Measurements from ENCODE around the gene SMAD4. TPM values are rescaled to one million over a fixed set of nuclear protein-coding genes. Genes with fewer than 3 reads are reported as not detected.

The SMAD4 gene
- total and polyA plus RNA-seq, 7 donors = 16.4 to 143 (median 106) TPM

DNA sequence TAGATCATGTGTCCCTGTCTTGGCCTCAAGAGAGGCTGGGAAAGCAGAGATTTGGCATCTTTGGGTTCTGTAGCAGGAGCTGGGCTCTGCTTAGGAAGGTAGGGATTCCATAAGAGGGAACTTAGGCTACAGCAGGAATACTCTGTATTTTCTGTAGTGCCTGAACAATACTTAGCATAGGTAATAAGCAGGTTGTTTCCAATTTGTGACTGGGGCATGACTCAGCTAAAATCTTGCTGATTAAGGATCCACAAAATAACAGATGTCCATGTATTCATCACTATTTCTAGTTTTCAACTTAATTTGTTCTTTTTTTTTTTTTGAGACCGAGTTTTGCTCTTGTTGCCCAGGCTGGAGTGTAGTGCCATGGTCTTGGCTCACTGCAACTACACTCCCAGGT, 68.5 kb downstream of the SMAD4 start:
- DNase-seq = no peak
- no peaks in the 10 kb centered on the region for H3K27me3 ChIP-seq
- H3K4me1 ChIP-seq = peaks cover 0 to 24% (median 16%) of the 10 kb centered on the region in 4 donors
- WGBS, 2 donors = 90 to 98% methylated on average over 1 of the region's 1 CpG
- intact Hi-C loops (cut with DNase I) = no loop called here
- H3K36me3 ChIP-seq = no peaks in the 10 kb centered on the region
- H3K9me3 ChIP-seq = no peaks in the 10 kb centered on the region
- no peak overlapping the region for H3K4me3 ChIP-seq
- peak overlapping the region in 3 of 4 donors; percentile 45 to 75 (median 73) for H3K27ac ChIP-seq
- TF ChIP-seq POLR2A (IDR thresholded peaks at IDR 0.05) (no peak), EP300 (IDR thresholded peaks at IDR 0.05) (no peak), POLR2AphosphoS5 (IDR thresholded peaks at IDR 0.05) (no peak)
- TF ChIP-seq, protein P1, sequence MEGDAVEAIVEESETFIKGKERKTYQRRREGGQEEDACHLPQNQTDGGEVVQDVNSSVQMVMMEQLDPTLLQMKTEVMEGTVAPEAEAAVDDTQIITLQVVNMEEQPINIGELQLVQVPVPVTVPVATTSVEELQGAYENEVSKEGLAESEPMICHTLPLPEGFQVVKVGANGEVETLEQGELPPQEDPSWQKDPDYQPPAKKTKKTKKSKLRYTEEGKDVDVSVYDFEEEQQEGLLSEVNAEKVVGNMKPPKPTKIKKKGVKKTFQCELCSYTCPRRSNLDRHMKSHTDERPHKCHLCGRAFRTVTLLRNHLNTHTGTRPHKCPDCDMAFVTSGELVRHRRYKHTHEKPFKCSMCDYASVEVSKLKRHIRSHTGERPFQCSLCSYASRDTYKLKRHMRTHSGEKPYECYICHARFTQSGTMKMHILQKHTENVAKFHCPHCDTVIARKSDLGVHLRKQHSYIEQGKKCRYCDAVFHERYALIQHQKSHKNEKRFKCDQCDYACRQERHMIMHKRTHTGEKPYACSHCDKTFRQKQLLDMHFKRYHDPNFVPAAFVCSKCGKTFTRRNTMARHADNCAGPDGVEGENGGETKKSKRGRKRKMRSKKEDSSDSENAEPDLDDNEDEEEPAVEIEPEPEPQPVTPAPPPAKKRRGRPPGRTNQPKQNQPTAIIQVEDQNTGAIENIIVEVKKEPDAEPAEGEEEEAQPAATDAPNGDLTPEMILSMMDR (IDR thresholded peaks at IDR 0.05) = no peak

DNA sequence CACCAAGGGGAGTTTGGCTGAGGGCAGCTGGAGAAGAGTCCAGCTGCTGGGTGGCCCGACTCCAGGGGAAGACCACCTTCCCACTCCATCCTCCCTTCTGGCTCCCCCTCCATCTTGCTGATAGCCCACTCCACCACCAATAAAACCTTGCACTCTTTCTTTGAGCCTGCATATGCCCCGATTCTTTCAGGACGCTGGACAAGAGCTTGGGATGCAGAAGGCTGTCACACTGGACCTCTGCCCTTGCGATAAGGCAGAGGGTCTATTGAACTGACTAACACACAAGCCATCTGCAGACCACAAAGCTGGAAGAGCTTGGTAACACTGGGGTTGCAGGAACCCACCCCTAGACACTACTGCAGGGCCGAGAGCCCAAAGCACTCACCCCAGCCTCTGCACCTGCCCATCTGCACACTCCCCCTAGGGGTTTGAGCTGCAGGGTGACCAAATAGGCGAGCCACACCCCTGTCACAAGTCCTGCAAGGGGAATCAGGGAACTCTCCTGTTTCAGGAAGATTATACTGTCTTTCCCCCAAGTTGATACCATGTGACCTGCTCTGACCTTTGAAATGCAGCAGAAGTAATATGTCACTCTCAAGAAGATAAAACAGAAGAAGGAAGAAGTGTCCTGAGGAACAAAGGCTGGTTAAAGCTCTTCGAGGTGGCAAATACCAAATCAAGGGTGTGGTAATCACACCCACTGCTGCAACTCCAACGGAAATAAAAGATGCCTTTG, 70.5 kb downstream of the SMAD4 start:
- Histone ChIP-seq H3K9me3 (no peaks in the 10 kb centered on the region), H3K36me3 (no peaks in the 10 kb centered on the region), H3K27me3 (no peaks in the 10 kb centered on the region), H3K4me3 (no peak overlapping the region), H3K27ac (no peak overlapping the region), H3K4me1 (peaks cover 0 to 24% (median 16%) of the 10 kb centered on the region in 4 donors)
- WGBS, 2 donors = 68 to 83% methylated on average over 8 of the region's 8 CpGs
- TF ChIP-seq POLR2A (IDR thresholded peaks at IDR 0.05) = no peak
- TF ChIP-seq POLR2AphosphoS5 (IDR thresholded peaks at IDR 0.05) = no peak
- TF ChIP-seq, protein P1 (IDR thresholded peaks at IDR 0.05) = no peak
- DNase-seq = no peak
- intact Hi-C loops (cut with DNase I) = no loop called here

DNA sequence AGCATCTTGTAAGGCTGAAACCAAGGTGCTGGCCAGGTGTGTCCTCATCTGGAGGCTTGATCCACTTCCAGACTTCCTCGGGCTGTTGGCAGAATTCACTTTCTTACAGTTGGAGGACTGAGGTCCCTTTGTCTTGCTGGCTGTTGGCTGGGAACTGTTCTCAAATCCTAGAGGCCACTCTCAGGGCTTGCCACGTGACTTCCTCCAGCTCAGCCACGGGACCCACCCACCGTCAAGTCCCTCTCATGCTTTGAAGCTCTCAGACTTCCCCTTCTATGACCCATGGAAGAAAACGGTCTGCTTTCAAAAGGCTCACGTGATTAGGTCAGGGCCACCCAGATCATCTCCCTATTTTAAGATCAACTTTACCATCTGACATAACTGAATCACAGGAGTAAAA, 77.1 kb downstream of the SMAD4 start:
- Histone ChIP-seq H3K27ac (no peak overlapping the region), H3K36me3 (no peaks in the 10 kb centered on the region), H3K27me3 (no peaks in the 10 kb centered on the region), H3K9me3 (no peaks in the 10 kb centered on the region), H3K4me3 (no peak overlapping the region), H3K4me1 (peaks cover 0 to 6% (median 3%) of the 10 kb centered on the region in 4 donors)
- WGBS, 2 donors = 58 to 86% methylated on average over 6 of the region's 6 CpGs
- DNase-seq = no peak
- no peak for TF ChIP-seq POLR2A (IDR thresholded peaks at IDR 0.05)
- TF ChIP-seq POLR2AphosphoS5 (IDR thresholded peaks at IDR 0.05) = no peak
- no peak for TF ChIP-seq EP300 (IDR thresholded peaks at IDR 0.05)
- TF ChIP-seq, protein P1 (IDR thresholded peaks at IDR 0.05) = no peak
- intact Hi-C loops (cut with DNase I) = no loop called here

DNA sequence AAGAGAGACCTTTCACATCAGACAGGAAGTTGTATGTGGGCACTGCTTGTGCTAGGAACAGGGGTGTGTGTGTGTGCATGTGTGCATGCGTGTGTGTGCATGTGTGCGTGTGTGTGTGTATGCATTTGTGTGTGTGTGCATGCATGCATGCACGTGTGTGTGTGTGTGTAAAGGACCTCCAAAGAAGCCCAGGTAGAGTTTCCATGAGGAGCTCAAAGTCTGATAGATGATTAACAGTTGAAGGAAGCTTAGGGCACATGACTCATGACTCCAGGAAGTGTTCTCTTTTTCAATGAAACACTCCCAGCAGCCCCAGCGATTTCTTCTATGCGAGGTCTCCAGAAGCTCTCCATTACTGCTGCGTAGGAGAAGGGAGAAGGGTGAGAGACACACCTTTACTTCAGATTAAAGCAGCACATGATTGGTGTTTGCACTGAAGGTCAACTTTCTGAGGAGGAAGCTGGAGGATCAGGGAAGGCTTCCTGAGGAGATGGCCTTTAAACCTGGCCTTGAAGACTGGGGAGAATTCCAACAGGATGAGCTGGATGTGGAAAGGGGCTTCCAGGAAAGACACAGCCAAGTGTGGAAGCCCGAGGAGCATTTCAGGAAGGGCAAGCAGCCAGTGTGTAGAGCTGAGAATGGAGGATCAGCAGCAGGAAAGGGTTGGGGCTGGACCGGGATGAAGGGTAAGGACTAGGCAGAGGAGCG, 77.7 kb downstream of the SMAD4 start:
- no peak overlapping the region for H3K4me3 ChIP-seq
- no peaks in the 10 kb centered on the region for H3K9me3 ChIP-seq
- no peak for DNase-seq
- no peaks in the 10 kb centered on the region for H3K36me3 ChIP-seq
- peaks cover 0 to 6% (median 3%) of the 10 kb centered on the region in 4 donors for H3K4me1 ChIP-seq
- H3K27me3 ChIP-seq = no peaks in the 10 kb centered on the region
- intact Hi-C loops (cut with DNase I) = no loop called here
- WGBS, 2 donors = 72 to 79% methylated on average over 9 of the region's 9 CpGs
- H3K27ac ChIP-seq = no peak overlapping the region
- TF ChIP-seq, protein P1 (IDR thresholded peaks at IDR 0.05) = no peak
- no peak for TF ChIP-seq POLR2AphosphoS5 (IDR thresholded peaks at IDR 0.05)
- TF ChIP-seq POLR2A (IDR thresholded peaks at IDR 0.05) = no peak
- no peak for TF ChIP-seq EP300 (IDR thresholded peaks at IDR 0.05)
